Cardiac muscle cell (in vitro differentiated cells and primary cell): ENCODE measurements around the gene ROR2. TPM values are rescaled to one million over a fixed set of nuclear protein-coding genes. Genes with fewer than 3 reads are reported as not detected.

Experiments used
- DNase-seq, 2 donors: peaks; one replicate each; pipeline versions ENCODE4 v3.0.0 to v3.0.0-alpha.2; 2010 to 2017; ENCODE audit warnings: low read depth in 1 of 2, low spot score in 1 of 2
- H3K27ac ChIP-seq: fragments of 200-600 bp; sonication (generic); 2 replicates; pipeline ENCODE4 v1.5.1; 2016
- H3K27me3 ChIP-seq: fragments of 200-600 bp; sonication (generic); 2 replicates; pipeline ENCODE4 v1.6.0; 2016; ENCODE audit warnings: control low read depth
- H3K36me3 ChIP-seq: fragments of 200-600 bp; sonication (generic); 2 replicates; pipeline ENCODE4 v1.5.1; 2016; ENCODE audit warnings: control low read depth
- H3K4me1 ChIP-seq: fragments of 200-600 bp; sonication (generic); 2 replicates; pipeline ENCODE4 v1.8.1; 2017; ENCODE audit warnings: low read depth, mild to moderate bottlenecking, mixed run types
- H3K4me3 ChIP-seq: fragments of 200-600 bp; sonication (generic); 2 replicates; pipeline ENCODE4 v1.5.1; 2016; ENCODE audit warnings: mild to moderate bottlenecking
- H3K9me3 ChIP-seq: fragments of 200-600 bp; sonication (generic); 2 replicates; pipeline ENCODE4 v1.5.1; 2017; ENCODE audit warnings: low read depth, mild to moderate bottlenecking, control low read depth
- polyA plus RNA-seq: library from polyadenylated mRNA; unstranded; fragments of >200 nt; fragmentation: Nextera tagmentation; extraction: Ambion mirVana; gene quantifications from 2 replicates; pipeline ENCODE4 v1.2.1, GENCODE V29; 2016
- total RNA-seq: library from RNA; depleted of rRNA; stranded (reverse); fragments of >200 nt; gene quantifications from 2 replicates; pipeline ENCODE4 v1.2.3, GENCODE V29; 2016
- TF ChIP-seq, protein P1 (sequence below): IDR thresholded peaks from 2 replicates; pipeline ENCODE4 v1.5.1; 2012; ENCODE audit warnings: low read depth, mild to moderate bottlenecking, low read length

Gene ROR2
- total and polyA plus RNA-seq, 2 experiments from 2014 or later: 21.5 to 38.6 TPM

DNA sequence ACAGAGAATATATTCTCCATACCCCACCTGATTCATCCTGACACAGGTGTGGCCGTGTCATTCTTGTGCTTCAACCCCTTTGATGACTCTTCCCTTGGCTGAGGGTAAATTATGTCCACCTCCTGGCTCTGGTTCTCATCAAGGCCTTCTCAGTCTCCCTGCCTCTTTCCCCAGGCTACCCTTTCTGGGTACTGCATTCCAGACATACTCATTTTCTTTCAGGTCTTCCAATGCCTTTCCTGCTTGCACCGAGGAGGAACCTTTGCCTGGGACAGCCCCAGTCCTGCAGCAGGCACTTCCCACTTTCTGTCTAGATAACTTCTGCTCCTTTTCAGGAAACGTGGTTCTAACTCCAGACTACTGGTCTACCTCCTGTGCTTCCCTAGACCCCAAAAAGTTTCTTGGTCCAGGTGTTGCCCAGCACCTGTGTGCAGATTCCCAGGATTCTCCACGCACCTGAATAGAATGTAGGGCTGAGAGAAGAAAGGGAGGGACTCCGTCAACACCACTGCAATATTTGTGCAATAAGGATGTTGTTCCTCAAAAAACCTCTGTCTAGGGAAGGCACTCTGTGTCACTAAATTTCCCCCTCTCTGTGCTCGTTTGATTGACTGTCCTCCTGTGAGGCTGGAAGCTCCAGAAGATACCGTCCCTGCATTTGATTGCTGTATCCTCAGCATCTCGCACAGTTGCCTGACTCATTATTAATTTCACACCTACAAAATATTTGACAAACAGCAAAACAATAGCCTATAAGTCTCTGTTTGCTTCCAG, 271.0 kb downstream of the ROR2 start:
- Histone ChIP-seq H3K27me3 (no peaks in the 10 kb centered on the region), H3K36me3 (no peaks in the 10 kb centered on the region), H3K9me3 (no peaks in the 10 kb centered on the region), H3K27ac (no peak overlapping the region), H3K4me3 (no peak overlapping the region), H3K4me1 (no peaks in the 10 kb centered on the region)
- TF ChIP-seq, protein P1, sequence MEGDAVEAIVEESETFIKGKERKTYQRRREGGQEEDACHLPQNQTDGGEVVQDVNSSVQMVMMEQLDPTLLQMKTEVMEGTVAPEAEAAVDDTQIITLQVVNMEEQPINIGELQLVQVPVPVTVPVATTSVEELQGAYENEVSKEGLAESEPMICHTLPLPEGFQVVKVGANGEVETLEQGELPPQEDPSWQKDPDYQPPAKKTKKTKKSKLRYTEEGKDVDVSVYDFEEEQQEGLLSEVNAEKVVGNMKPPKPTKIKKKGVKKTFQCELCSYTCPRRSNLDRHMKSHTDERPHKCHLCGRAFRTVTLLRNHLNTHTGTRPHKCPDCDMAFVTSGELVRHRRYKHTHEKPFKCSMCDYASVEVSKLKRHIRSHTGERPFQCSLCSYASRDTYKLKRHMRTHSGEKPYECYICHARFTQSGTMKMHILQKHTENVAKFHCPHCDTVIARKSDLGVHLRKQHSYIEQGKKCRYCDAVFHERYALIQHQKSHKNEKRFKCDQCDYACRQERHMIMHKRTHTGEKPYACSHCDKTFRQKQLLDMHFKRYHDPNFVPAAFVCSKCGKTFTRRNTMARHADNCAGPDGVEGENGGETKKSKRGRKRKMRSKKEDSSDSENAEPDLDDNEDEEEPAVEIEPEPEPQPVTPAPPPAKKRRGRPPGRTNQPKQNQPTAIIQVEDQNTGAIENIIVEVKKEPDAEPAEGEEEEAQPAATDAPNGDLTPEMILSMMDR: no peak
- no peak for DNase-seq

DNA sequence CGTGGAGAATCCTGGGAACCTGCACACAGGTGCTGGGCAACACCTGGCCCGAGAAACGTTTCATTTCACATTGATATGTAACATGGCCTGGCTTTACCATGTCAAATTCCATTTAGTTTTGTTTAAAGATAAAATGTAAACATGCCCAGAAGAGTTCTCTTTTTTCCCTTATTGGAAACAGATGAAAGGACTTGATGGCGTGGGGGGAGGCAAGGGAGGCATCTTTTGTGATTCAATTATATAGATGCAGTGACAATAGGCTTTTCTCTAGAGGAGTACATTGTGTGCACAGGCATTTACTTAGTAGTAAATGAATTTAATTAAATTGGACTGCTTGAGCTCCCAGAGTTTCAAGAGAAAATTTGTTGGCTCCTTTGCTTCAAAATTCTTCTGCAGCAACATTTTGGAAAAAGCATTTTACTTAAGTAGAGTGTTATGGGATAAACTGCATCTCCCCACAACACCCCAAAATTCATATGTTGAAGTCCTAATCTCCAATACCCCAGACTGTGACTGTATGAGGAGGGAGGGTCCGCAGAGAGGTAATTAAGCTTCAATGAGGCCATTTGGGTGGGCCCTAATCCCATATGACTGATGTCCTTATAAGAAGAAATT, 272.1 kb downstream of the ROR2 start:
- no peaks in the 10 kb centered on the region for H3K4me1 ChIP-seq
- H3K36me3 ChIP-seq: no peaks in the 10 kb centered on the region
- no peak overlapping the region for H3K4me3 ChIP-seq
- TF ChIP-seq, protein P1: no peak
- H3K27me3 ChIP-seq: no peaks in the 10 kb centered on the region
- DNase-seq: no peak
- H3K9me3 ChIP-seq: no peaks in the 10 kb centered on the region
- no peak overlapping the region for H3K27ac ChIP-seq

DNA sequence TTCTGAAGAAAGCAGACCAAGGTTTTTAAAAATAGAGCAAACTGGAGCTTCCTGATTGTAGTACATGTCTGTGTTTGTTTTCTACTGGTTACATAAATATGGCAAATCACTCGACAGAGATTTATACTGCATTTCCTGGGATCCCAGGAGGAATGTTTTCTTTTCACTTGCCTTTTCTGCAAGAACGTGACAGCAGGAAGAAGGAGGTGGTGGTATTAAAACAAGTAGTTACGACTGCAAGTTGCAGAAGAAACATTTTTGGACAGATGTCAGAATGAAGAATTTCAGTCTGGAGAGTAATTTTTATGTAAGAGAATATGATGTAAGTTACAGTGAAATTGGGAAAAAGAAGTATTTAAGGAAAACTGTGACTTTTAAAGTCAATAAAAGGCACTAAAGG, 272.7 kb downstream of the ROR2 start:
- Histone ChIP-seq H3K27ac (no peak overlapping the region), H3K4me3 (no peak overlapping the region), H3K36me3 (no peaks in the 10 kb centered on the region), H3K27me3 (no peaks in the 10 kb centered on the region), H3K9me3 (no peaks in the 10 kb centered on the region), H3K4me1 (no peaks in the 10 kb centered on the region)
- TF ChIP-seq, protein P1: no peak
- peak in 1 of 2 donors; percentile 42 for DNase-seq

DNA sequence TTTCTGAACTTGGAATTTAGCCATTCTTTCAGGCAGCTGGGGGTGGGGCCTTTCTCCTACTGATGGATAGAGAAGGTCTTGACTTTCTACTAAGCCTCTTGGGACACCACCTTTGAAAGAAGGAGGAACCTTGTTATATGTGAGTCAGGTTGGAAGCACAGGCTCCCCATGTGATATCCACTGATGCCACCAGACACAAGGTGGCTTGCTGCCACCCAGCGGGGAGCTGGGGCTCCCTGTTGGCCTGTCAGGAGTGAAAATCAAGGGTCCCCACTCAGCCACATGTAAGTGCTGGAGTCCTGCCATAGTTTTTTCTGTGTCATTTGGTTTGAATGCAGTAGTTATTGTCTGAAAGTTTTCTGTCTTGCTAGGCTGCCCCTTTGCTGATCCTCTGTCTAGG, 274.0 kb downstream of the ROR2 start:
- TF ChIP-seq, protein P1: no peak
- no peak overlapping the region for H3K4me3 ChIP-seq
- no peak overlapping the region for H3K27ac ChIP-seq
- no peaks in the 10 kb centered on the region for H3K4me1 ChIP-seq
- DNase-seq: peak in 1 of 2 donors; percentile 10
- no peaks in the 10 kb centered on the region for H3K36me3 ChIP-seq
- H3K27me3 ChIP-seq: no peaks in the 10 kb centered on the region
- no peaks in the 10 kb centered on the region for H3K9me3 ChIP-seq

DNA sequence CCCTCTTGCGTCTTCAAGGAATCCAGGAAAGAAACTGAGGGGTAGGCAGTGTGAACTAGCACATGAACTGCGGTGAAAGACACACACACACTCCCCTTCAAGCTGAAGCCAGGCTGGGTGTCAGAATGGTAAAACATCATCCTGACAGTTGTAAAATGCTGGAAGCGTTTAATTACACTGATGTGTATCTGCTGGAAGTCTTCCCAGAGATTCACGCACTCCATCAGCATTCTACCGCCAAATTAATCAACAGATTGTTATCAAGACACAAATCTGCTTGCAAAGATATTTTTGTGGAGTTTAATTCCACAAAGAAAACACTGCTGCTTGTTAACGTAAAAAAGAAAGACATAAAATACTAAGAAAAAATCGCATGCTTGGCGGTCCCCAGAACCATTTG, 285.4 kb downstream of the ROR2 start:
- Histone ChIP-seq H3K27ac (no peak overlapping the region), H3K27me3 (no peaks in the 10 kb centered on the region), H3K4me3 (no peak overlapping the region), H3K9me3 (no peaks in the 10 kb centered on the region), H3K36me3 (no peaks in the 10 kb centered on the region), H3K4me1 (no peaks in the 10 kb centered on the region)
- DNase-seq: no peak
- TF ChIP-seq, protein P1: no peak
